Activated CD8-positive, alpha-beta memory T cell treated with anti-CD3 and anti-CD28 coated beads, Interleukin-2, amount 50 U/mL, for 1 hour (primary cell): ENCODE data around the gene LDLRAD3.
"Not testable (repeated sequence)": the region's sequence is repeated elsewhere in the genome, so short reads cannot be mapped to it uniquely, and the experiment has no call there.

ENCODE experiments used
- DNase-seq: peaks from one replicate; pipeline ENCODE4 v3.0.0-alpha.2; 2020; ENCODE audit errors: extremely low read depth

LDLRAD3 gene

DNA sequence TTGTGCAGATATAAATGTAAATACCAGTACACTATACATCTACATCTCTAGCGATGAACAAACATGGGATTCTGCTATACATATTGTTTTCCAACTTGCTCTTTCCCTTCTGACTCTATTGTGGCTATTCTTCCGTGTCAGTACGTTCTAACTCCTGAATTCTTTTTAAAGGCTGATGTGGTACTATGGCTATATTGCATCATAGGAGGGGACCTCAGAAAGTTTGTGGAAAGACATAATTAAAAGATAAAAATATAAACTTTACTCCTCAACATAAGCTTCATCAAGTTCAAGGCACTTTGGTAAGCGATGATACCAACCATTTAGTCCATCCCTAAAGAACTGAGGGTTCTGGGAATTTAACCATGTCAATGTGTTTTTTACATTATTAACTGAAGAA, 72.8 kb downstream of the LDLRAD3 start:
- DNase-seq: no peak

DNA sequence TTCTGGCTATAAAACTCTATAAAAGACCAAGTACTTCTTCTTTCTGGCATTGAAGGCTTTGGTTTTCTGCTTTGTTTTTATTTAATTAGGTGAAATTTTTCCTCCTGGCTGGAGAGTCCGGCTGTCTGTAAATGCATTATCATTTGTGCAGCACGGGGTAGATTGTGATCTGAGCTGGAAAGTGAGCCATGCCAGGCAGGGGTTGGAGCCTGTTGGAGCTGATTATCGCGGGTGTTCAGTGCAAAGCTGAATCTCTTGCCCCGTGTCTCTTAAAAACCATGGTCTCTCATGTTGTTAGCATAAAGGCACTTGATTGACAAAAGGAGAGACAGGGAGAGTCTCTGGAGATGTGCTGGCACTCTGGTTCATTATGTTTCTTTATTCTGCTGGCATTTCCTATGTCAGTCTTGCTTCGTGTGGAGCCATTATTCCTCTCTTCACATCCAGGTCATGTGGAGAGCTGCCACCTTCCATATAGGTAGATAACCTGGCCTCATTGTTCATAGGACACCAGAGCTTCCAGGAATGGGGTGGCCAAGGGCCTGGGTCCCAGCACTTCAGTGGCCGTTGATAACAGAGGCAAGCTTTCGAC, 75.2 kb downstream of the LDLRAD3 start:
- DNase-seq: no peak

DNA sequence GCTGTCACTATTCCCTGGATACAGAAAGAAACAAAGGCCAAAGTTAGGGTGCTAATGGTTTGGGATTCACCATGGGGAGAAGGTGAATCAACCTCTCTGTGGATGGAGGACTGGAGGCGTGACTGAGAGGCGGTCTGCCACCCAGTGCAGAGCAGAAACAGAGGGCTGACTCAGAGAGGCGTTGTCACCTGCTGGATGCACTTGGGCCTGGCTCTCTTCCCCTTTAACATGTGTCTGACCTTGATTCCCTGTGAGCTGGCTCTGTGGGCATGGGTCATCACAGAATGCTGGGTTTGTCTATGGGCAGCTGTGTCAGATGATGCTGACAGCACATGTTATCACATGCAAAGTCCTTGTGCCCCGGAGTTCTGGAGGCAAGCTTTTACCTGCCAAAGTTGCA, 75.9 kb downstream of the LDLRAD3 start:
- DNase-seq: no peak

DNA sequence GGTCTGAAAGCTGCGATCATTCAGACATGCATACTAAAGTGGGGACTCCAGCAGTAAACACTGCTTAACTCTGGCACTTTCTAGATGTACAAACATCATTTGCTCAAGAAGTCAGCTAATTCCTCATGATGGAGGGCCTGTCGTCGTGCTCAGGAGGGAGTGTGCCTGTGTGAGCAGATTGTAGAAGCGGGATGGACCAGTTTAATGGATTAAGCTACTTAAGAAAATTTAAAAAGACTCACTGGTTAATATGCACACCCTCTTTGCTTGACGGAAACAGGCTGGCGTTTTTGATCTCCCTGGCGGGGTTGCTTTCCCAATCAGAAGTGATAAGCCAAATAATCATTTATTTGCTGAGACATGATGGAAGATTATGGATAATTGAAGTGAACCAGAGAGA, 79.0 kb downstream of the LDLRAD3 start:
- DNase-seq: no peak

DNA sequence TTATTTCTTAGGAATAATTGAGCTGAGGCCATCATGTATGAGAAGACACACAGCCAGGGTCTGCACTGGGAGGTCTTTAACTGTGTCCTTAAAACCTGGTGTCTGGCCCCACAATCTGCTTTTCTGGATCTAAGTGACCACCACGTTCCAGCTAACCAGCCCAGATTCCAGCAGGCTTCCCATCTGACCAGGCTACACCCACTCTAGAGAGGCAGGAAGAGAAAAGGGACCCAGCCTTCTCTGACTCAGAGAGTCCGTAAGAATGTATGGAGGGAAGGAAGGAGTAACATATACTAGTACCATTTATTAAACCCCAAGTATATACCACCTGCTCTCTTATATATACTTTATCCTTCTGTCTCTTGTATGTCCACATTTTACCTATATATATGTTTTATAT, 80.1 kb downstream of the LDLRAD3 start:
- no peak for DNase-seq

DNA sequence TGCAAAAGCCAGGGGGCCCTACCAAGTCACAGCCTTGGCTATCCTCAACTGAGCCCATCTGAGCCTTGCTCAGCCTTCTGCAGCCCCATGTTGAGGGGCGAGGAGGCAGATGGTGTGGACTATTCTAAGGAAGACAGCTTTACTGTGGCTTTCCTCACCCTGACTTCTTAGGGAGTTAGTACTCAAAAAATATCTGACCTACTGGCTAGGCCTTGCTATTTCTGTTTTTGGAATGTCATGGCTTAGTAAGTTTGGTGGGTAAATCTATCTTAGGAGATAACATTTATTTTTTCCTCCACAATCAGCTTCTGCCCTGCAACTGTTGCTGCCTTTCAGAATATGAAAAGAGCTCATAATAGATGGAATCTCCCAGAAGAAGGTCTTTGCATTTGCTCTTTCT, 80.9 kb downstream of the LDLRAD3 start:
- no peak for DNase-seq

DNA sequence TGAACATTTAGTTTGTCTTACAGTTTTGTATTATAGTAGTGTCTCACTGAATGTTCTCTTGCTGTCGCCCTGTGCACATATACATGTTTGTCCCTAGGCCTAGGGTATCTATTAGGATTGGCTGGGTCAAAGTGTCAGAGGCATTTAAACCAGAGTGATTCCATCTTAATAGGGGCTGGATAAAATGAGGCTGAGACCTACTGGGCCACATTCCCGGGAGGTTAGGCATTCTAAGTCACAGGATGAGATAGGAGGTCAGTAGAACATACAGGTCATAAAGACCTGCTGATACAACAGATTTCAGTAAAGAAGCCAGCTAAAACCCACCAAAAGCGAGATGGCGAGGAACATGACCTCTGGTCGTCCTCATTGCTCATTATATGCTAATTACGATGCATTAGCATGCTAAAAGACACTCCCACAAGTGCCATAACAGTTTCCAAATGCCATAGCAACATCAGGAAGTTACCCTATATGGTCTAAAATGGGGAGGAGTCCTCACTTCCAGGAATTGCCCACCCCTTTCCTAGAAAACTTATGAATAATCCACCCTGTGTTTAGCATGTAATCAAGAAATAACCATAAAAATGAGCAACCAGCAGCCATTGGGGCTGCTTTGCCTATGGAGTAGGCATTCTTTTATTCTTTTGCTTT, 82.6 kb downstream of the LDLRAD3 start:
- DNase-seq: no peak

DNA sequence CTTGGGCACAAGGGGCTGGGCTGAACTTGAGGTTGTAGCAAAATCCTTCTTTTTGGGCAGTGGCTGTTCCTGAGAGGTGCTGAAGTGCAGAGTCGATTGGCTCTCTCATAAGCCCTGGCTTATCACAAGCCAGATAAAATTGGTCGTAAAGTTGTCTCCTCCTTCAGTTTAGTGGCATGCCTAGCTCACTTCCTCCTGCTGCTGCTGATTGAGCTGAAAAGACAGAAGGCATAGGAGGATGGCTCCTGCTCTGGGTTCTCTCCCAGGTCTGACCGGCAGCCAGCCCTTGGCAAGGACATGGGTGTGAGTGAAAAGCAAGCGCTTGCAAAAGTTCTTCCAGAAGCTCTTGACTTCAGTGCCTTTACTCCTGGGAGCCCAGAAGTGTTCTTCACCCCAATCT, 83.9 kb downstream of the LDLRAD3 start:
- DNase-seq: no peak

DNA sequence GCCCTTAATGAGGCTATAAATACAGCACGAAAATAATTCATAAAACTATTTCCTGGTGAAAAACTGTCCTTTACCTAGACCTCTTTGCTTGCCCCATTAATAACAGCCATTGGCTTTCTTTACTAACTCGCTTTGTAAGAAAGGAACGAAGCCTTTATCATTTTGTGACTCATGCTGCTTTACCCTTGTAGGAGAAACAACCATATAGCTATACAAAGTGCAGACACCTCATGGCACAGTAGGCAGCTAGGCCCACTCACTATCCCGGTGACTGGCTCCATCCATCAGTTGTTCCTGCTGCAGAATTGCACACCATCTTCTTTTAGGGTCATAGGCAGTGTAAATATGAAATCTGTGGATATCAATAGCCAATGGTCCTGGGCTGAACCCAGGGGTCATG, 85.8 kb downstream of the LDLRAD3 start:
- DNase-seq: no peak

DNA sequence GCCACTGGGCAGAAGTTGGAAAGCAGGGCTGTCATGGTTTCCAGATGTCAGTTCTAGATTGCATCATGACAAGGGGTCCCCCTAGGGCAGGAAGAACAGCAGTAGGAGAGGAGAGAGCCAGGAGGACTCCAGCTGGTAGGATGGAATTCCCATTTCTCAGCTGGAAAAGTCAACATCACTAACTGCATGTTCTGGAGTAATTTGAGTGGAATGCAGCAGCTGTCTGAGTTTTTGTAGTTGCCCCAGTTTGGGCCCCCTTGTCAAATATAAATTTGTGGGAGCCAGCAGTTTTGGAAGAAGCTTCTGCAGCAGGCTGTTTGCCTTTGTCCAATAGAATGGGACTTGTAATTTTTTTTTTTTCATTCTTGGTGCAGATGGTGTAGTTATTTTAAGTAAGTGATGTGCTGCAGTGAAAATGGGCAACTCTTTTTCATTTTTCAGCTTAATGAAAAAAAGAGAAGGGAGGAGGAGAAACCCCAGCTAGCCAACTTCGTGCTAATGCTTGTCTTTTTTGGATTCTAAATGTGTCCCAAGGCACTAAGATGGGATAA, 86.9 kb downstream of the LDLRAD3 start:
- DNase-seq: no peak

DNA sequence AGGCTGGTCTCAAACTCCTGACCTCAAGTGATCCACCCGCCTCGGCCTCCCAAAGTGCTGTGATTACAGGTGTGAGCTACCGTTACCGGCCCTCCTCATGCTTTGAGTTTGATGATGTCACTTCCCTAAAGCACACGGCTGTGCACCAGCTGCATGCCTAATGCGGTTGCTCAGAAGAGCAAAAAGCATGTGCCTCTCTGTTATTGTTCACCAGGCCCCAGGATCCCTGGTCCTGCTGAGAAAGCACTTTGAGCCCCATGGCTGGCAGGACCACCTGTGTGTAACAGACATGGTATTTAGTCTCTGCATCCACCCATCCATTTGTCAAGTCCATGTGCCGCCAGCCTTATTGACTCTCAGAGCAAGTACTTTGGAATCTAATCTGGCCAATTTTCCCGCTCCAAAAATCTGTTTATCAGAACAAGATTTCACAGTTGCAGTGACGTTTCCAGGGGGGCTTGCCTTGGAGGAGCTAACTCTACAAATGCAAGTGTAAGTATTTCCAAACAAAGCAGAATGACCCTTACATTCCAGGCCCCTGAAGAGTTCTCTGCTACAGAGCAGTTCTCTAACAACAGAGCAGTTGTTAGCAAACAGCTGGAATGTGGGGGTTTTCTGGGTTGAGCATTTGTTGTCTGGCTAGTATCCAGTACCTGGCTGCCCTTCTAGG, 89.4 kb downstream of the LDLRAD3 start:
- DNase-seq: no peak

DNA sequence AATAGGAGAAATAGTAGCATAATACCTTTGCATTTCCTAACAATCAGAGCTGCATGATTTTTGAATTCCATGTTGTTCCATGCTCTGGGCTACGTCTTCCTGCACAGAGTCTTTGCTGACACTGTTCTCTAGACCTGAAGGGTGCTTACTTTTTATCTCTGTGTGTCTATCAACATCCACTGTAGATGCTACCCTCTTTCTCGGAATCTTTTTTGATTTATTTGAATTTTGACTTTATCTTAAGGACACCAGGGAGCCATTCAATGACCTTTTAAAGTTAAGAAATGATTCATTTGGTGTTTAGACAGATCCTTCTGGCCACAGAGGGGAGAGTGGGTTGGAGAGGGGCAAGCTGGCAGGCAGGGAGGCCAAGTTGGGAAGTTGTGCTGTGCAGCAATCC, 90.1 kb downstream of the LDLRAD3 start:
- DNase-seq: no peak

DNA sequence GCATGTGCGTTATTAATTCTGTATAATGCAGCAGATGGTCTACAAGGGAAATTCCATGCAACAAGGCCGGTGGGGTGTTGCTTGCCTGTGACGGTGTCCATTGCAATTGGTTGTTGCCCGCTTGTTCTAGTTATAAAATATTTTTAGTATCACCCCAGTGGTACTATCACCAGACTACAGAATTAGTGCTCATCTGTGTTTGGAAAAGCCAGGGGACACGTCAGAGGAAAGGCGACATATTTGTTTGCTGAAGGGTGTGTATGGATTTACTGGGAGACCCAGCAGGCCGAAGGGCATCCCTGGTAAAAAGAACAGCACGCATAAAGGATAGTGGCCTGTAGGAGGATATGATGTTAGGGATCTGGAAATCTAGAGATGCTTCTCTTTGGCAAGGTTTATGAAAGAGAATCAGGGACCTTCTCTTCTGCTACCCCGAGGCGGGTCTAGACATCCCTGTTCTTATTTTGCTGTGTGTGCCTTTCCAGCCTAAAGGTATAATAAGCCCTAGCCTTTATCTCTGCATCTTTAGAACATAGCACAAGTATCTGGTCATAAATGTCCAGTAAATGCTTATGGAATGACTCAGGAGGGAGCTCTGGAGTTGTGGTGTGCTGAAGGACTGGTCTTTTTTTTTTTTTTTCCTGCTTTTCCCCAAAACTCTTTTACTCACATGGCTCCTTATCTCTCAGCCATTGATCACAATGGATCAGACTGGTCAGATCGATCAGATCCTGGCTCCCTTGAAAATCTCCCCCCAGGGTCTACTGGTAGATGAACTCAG, 90.9 kb downstream of the LDLRAD3 start:
- DNase-seq: no peak

DNA sequence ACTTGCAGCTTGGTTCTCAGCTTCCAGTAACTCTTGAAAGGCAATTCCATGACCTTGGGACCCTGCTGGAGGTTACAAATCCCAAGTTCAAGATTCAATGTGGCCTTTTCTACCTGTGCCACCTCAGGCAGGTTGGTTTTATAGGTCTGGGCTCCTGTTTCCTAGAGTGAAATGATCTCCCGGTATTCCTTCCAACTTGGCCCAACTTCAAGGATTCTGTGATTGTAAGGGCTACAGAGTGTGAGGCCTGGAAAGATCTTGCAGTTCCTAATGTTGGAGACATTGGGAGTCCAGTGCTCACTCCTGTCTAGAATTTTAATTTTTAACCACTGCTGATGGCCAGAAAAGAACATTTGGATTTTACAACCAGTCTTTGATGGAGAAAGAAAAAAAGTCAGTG, 91.6 kb downstream of the LDLRAD3 start:
- DNase-seq: no peak

DNA sequence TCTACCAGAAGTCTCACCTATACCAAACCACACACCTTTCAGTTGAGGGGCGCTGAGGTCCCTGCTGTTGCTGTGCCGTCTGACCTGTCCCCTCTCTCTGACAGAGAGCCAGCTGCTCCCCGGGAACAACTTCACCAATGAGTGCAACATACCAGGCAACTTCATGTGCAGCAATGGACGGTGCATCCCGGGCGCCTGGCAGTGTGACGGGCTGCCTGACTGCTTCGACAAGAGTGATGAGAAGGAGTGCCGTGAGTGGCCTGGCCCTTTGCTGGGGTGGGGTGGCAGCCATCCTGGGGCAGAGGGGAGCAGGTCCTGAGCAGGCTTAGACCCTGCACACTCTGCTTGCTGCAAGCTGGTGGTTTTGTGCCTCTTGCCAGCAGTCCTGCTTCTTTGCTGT, 92.1 kb downstream of the LDLRAD3 start:
- DNase-seq: no peak

DNA sequence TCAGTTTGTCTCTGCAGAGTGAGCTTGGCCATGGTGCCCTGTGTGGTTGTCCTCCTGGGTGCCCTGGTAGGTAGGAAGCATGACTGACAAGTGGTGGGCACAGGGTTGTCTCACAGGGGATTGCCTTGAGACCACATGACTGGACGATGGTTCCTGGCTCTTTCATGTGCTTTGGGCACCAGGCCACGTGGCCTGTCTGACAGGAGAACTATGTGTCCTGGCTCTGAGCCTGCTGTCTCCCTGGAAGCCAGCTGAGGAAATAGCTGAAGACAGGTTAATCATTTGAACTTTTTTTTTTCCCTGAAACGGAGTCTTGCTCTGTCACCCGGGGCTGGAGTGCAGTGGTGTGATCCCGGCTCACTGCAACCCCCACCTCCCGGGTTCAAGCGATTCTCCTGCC, 93.2 kb downstream of the LDLRAD3 start:
- no peak for DNase-seq

DNA sequence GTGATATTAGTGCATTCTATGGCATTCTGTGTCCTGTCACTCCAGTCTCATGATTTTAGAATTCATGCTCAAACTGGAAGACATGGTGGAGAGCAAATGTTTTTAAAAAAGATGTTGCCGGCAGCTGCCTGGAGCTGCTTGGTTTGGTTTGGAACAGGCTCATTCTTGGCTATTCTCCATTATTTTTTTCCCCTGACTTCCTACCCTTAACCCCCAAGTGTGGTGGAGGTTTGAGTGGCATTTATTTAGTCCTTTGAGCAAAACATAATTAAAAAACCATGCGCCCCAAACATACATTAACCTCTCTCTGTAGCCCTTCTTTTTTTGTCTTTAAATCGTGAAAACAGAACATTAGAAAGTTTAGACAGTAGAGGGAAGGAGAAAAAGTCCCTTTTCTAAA, 94.7 kb downstream of the LDLRAD3 start:
- no peak for DNase-seq

DNA sequence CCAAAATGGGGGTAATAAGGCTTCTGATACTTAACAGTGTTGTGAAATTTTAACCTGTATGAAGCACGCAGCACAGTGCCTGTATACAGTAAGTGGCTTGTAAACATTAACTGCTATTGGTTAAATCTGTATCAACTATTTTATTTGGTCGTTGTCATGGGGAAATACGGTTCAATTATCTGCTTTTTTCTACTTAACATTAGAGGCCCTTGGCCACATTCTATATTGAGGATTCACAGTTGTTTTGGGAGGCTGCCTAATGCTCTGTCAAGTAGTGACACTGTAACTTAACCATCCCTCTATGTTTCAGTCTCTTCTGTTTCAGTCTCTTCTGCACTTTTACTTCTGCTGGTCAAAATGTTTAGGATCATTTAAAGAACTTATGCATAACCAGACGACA, 95.6 kb downstream of the LDLRAD3 start:
- DNase-seq: no peak

DNA sequence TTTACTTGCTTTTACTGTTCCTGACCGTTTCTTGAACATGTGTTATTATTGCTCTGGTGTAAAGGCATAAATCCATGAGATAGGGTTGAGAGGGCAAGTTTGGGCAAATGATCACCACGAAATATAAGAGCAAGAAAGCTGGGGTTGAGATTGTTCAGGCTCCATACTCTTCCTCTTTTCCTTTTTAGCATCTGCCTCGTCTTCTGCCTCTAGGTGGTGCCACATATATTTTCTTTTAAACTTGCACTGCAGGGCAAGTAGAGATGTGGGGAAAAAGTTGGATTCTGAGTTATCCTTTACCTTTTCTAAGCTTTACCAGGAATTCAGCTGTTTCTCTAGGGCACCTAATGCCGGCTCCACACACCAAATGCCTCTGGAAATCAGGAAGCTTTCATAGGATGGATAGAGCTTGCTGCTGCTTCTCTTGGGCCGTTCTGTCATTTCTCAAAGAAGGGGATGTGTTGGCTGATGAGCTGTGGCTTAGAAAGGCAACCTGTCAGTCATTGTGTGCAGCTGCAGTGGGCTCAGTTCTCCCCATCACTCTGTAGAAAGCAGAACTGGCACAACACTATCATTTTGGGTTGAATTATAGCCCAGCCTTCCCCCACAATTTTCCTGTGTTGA, 98.2 kb downstream of the LDLRAD3 start:
- DNase-seq: no peak

DNA sequence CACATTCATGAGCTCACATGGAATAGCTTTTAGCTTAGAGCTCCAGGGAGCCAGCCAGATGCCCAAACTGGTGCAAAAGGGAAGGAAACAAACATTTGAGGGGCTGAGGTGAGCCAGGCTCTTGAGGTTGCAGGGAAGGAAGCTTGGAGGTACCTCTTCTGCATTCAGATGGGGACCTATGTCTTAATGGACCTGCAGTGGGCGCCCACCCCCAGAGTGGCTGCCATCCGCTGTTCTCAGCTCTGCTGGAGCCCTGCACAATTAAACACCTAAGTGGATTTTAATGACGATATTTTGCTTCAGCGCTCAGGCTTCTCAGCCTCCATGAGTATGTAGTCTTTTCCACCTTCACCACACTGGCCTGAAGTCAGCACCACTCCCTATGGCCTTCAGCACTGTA, 100.8 kb downstream of the LDLRAD3 start:
- DNase-seq: no peak

DNA sequence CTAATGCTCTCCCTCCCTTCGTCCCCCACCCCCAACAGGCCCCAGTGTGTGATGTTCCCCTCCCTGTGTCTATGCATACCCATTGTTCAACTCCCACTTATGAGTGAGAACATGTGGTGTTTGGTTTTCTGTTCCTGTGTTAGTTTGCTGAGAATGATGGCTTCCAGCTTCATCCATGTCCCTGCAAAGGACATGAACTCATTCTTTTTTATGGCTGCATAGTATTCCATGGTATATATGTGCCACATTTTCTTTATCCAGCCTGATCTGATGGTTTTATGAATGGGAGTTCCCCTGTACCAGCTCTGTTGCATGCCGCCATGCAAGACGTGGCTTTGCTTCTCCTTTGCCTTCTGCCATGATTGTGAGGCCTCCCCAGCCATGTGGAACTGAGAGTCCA, 102.1 kb downstream of the LDLRAD3 start:
- not testable (repeated sequence) for DNase-seq

DNA sequence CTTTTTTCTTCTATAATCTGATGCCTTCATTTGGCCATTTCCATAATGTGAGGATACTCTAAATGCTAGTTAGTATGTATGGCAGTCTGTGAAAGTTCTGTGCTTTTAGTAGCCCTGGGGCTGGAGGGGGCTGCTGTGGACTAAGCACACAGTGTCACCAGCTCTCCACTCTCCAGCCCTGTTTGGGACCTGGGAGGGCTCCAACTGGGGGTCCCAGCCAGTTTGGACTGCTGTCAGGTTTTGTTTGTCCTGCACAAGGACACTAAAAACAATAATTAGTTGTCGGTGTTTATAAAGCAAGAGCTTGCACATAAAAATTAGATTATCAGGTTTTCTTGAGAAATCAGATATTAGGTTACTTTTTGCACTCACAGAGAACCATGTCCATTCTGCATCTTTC, 103.1 kb downstream of the LDLRAD3 start:
- DNase-seq: no peak
